Endothelial cell of umbilical vein (primary cell): ENCODE data around the gene WRAP73.

Experiments used
- CTCF ChIP-seq, 2 donors: IDR thresholded peaks; 1 replicate in 1 of 2; 2 replicates in 1 of 2; pipeline ENCODE4 v1.5.1; 2011; ENCODE audit warnings: low read length in 2 of 2, mild to moderate bottlenecking in 2 of 2, moderate library complexity in 2 of 2, control low read depth in 1 of 2, inconsistent platforms in 1 of 2, low read depth in 1 of 2; ENCODE audit not compliant: insufficient read depth in 1 of 2; ENCODE audit errors: extremely low read depth in 1 of 2
- EZH2 ChIP-seq: IDR thresholded peaks from 2 replicates; pipeline ENCODE4 v1.6.1; 2012; ENCODE audit warnings: borderline replicate concordance, low read depth, mild to moderate bottlenecking, moderate library complexity, low read length, inconsistent platforms; ENCODE audit not compliant: severe bottlenecking
- GATA2 ChIP-seq: IDR thresholded peaks from 2 replicates; pipeline ENCODE4 v1.7.0; 2011; ENCODE audit warnings: low read depth, mild to moderate bottlenecking, moderate library complexity, mixed read lengths, low read length; ENCODE audit not compliant: insufficient read length, insufficient read depth
- POLR2A ChIP-seq: IDR thresholded peaks from 2 replicates; pipeline ENCODE4 v1.6.1; 2012; ENCODE audit warnings: low read depth, mild to moderate bottlenecking, control low read depth, low read length
- POLR2AphosphoS5 ChIP-seq: IDR thresholded peaks from 2 replicates; pipeline ENCODE4 v1.6.1; 2012; ENCODE audit warnings: low read depth, mild to moderate bottlenecking, control low read depth, low read length, moderate library complexity; ENCODE audit not compliant: insufficient read depth

- no peak for TF ChIP-seq EZH2
- no peak for TF ChIP-seq POLR2A
- no peak for TF ChIP-seq CTCF (IDR thresholded peaks at IDR 0.05; ENCODE audit: extremely low read depth in 1 of 2, insufficient read depth in 1 of 2, low read depth in 1 of 2, low read length in 2 of 2)
- TF ChIP-seq POLR2AphosphoS5: no peak
- TF ChIP-seq GATA2: no peak
Observed at GRCh38 chr1:3678361-3679097, 28.6 kb upstream of the WRAP73 start.
